Type B pancreatic cell (in vitro differentiated cells): ENCODE data around the gene NOTCH1. TPM values are rescaled to one million over a fixed set of nuclear protein-coding genes. Genes with fewer than 3 reads are reported as not detected.

Experiments used
- DNase-seq: peaks from one replicate; pipeline ENCODE4 v3.0.0; 2021; ENCODE audit warnings: mixed read lengths; ENCODE audit not compliant: unreplicated experiment; ENCODE audit errors: extremely low spot score
- H3K27ac Mint-ChIP-seq: 2 replicates; pipeline ENCODE4 v1.8.0; 2021; ENCODE audit warnings: mild to moderate bottlenecking, mixed read lengths
- H3K27me3 Mint-ChIP-seq: 2 replicates; pipeline ENCODE4 v1.8.0; 2021; ENCODE audit warnings: mixed read lengths
- H3K36me3 Mint-ChIP-seq: 2 replicates; pipeline ENCODE4 v1.8.0; 2021; ENCODE audit warnings: mixed read lengths
- H3K4me1 Mint-ChIP-seq: one replicate; pipeline ENCODE4 v1.8.0; 2021; ENCODE audit warnings: mixed read lengths; ENCODE audit not compliant: unreplicated experiment
- H3K4me3 Mint-ChIP-seq: 2 replicates; pipeline ENCODE4 v1.8.0; 2021; ENCODE audit warnings: mild to moderate bottlenecking, mixed read lengths
- H3K9me3 Mint-ChIP-seq: 2 replicates; pipeline ENCODE4 v1.8.0; 2021; ENCODE audit warnings: mixed read lengths
- CTCF ChIP-seq: fragments of 200-600 bp; sonication (generic); conservative IDR thresholded peaks from 2 replicates; pipeline ENCODE4 v1.5.0; 2021; ENCODE audit warnings: antibody characterized with exemption, mild to moderate bottlenecking
- total RNA-seq: library from RNA; stranded (reverse); gene quantifications from 2 replicates; pipeline ENCODE4 v1.2.1, GENCODE V29; 2021; ENCODE audit warnings: low replicate concordance

NOTCH1 gene
- total RNA-seq, 1 donor from 2014 or later: 53.1 TPM

DNA sequence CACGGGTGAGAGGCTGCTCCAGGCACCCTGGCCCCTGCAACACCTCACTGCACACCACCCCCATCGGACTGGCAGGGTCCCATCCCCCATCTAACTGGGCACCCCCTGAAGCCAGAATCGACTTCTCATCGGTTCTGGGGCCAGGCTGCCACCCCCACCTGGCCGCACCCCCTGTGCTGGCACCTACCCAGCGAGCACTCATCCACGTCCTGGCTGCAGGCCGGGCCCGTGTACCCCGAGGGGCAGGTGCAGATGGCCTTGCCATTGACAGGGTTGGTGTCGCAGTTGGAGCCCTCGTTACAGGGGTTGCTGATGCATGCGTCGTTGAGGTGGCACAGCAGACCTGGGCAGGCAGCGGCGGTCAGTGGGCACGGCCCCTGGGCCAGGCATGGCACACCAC is 27.9 kb downstream of the NOTCH1 start:
- H3K27me3 Mint-ChIP-seq: no peaks in the 10 kb centered on the region
- DNase-seq: no peak
- no peaks in the 10 kb centered on the region for H3K9me3 Mint-ChIP-seq
- H3K36me3 Mint-ChIP-seq: no peaks in the 10 kb centered on the region
- no peaks in the 10 kb centered on the region for H3K4me1 Mint-ChIP-seq
- no peak overlapping the region for H3K4me3 Mint-ChIP-seq
- TF ChIP-seq CTCF: no peak
- no peak overlapping the region for H3K27ac Mint-ChIP-seq

DNA sequence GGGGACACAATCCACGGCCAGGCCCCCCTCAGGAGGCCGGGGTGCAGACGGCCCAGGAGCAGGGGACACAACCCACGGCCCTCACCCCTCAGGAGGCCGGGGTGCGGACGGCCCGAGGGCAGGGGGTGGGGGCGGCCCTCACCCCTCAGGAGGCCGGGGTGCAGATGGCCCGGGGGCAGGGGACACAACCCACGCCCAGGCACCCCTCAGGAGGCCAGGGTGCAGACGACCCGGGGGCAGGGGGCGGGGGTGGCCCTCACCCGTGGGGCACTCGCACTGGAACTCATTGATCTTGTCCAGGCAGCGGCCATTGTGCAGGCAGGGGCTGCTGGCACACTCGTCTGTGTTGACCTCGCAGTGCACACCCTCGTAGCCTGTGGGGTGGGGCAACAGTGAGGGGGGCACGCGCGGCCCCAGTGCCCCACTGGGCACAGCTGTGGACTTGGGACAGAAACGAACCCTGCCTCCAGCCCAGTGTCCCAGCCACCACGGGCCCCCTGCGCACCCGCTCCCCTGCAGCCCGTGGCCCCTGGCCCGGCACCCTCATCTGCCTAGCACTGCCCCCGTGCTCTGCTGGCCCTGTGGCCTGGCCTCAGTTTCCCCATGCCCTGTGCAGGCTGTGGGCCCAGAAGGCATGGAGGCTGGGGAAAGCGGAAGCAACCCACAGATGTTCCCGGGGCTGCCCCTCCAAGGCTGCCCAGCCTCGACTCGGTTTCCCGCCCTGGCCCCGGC is 28.7 kb downstream of the NOTCH1 start:
- Mint-ChIP-seq H3K36me3 (no peaks in the 10 kb centered on the region), H3K4me3 (no peak overlapping the region), H3K4me1 (no peaks in the 10 kb centered on the region), H3K27me3 (no peaks in the 10 kb centered on the region), H3K9me3 (no peaks in the 10 kb centered on the region), H3K27ac (no peak overlapping the region)
- no peak for DNase-seq
- no peak for TF ChIP-seq CTCF

DNA sequence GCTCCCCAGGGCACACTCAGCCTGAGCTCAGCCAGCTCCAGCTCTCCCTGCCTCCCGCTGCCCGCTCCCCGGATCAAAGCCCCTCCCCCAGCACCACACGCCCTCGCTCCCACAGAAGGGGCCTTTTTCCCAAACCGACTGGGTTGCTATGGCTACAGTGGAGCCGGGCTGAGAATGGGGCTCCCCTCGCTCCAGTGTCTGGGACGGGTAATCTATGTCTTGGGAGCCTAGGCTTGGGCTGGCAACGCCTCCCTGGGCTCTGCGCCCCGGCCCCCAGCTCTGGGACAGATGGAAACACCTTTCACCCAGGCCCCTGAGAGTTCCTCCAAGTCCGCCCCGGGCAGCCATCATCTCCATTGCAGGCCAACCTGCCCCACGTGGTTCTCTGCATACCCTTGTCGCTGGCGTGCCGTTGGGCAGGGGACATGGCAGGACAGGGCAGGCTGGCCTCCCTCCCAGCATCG is 29.6 kb downstream of the NOTCH1 start:
- H3K4me3 Mint-ChIP-seq: no peak overlapping the region
- no peak for DNase-seq

GRCh38 chr9:136515276-136515675 is 30.6 kb downstream of the NOTCH1 start:
- no peak overlapping the region for H3K4me3 Mint-ChIP-seq
- no peaks in the 10 kb centered on the region for H3K36me3 Mint-ChIP-seq
- no peaks in the 10 kb centered on the region for H3K27me3 Mint-ChIP-seq
- H3K4me1 Mint-ChIP-seq: no peaks in the 10 kb centered on the region
- no peak for DNase-seq
- no peak overlapping the region for H3K27ac Mint-ChIP-seq
- TF ChIP-seq CTCF: no peak
- no peaks in the 10 kb centered on the region for H3K9me3 Mint-ChIP-seq

More for the DNA sequence above, 29.6 kb downstream of the NOTCH1 start:
- TF ChIP-seq CTCF: no peak
- Mint-ChIP-seq H3K27ac (no peak overlapping the region), H3K4me1 (no peaks in the 10 kb centered on the region), H3K27me3 (no peaks in the 10 kb centered on the region), H3K9me3 (no peaks in the 10 kb centered on the region), H3K36me3 (no peaks in the 10 kb centered on the region)

GRCh38 chr9:136514022-136514714 is 31.7 kb downstream of the NOTCH1 start:
- no peaks in the 10 kb centered on the region for H3K9me3 Mint-ChIP-seq
- no peak for TF ChIP-seq CTCF
- no peaks in the 10 kb centered on the region for H3K27me3 Mint-ChIP-seq
- no peaks in the 10 kb centered on the region for H3K36me3 Mint-ChIP-seq
- no peak for DNase-seq
- no peak overlapping the region for H3K27ac Mint-ChIP-seq
- H3K4me1 Mint-ChIP-seq: no peaks in the 10 kb centered on the region
- H3K4me3 Mint-ChIP-seq: no peak overlapping the region
